ENCODE results near the gene IGF1.

IGF1 gene

GRCh38 chr12:102426599-102427542 is 53.5 kb downstream of the IGF1 start (continued):
- TF ChIP-seq ZNF362 (tag by site-specific recombination; IDR thresholded peaks at IDR 0.05) (no peak), ZNF175 (tag by site-specific recombination; IDR thresholded peaks at IDR 0.05) (no peak)

- no peak overlapping the region for H3K27ac ChIP-seq (ENCODE audit: extremely low read depth, low read depth, low read length)
- peaks cover 5% of the 10 kb centered on the region; the same call in 1 of the 2 replicates for H3K4me1 ChIP-seq (ENCODE audit: control insufficient read depth, insufficient read depth, low read length)
- H3K36me3 ChIP-seq (ENCODE audit: control insufficient read depth in 2 of 2, insufficient read depth in 1 of 2, low read length in 2 of 2) = no peaks in the 10 kb centered on the region
- no peaks in the 10 kb centered on the region for H3K9me3 ChIP-seq (ENCODE audit: control insufficient read depth, insufficient read depth, low read depth, low read length)
- CTCF ChIA-PET = no interaction called here
- TF ChIP-seq ZBTB1 (tag by site-specific recombination; IDR thresholded peaks at IDR 0.05) (no peak), ZNF488 (tag by site-specific recombination; IDR thresholded peaks at IDR 0.05) (no peak), ZNF561 (tag by site-specific recombination; IDR thresholded peaks at IDR 0.05; ENCODE audit: borderline replicate concordance) (no peak), GFI1B (tag by site-specific recombination; IDR thresholded peaks at IDR 0.05) (no peak), ZNF19 (tag by site-specific recombination; IDR thresholded peaks at IDR 0.05; ENCODE audit: low read depth) (no peak), ZNF366 (tag by site-specific recombination; conservative IDR thresholded peaks at IDR 0.05) (no peak), PATZ1 (tag by site-specific recombination; IDR thresholded peaks at IDR 0.05) (no peak), ZNF747 (tag by site-specific recombination; IDR thresholded peaks at IDR 0.05) (no peak), SALL2 (tag by site-specific recombination; IDR thresholded peaks at IDR 0.05; ENCODE audit: borderline replicate concordance) (no peak), KLF8 (tag by site-specific recombination; IDR thresholded peaks at IDR 0.05) (no peak), ZSCAN30 (tag by site-specific recombination; IDR thresholded peaks at IDR 0.05) (no peak), ZNF654 (tag by site-specific recombination; IDR thresholded peaks at IDR 0.05; ENCODE audit: low read depth) (no peak), ZNF585B (tag by site-specific recombination; IDR thresholded peaks at IDR 0.05) (no peak), ZNF341 (tag by site-specific recombination; IDR thresholded peaks at IDR 0.05; ENCODE audit: low read depth) (no peak), ZNF837 (tag by site-specific recombination; IDR thresholded peaks at IDR 0.05) (no peak)
- POLR2A ChIA-PET = no interaction called here
- no peak overlapping the region for H3K4me3 ChIP-seq (ENCODE audit: low read depth, low read length)
These were observed 55.0 kb downstream of the IGF1 start for GRCh38 chr12:102425109-102426039.

GRCh38 chr12:102423462-102423861 is 56.9 kb downstream of the IGF1 start:
- Histone ChIP-seq H3K9me3 (ENCODE audit: control insufficient read depth, insufficient read depth, low read depth, low read length) (no peaks in the 10 kb centered on the region), H3K27ac (ENCODE audit: extremely low read depth, low read depth, low read length) (no peak overlapping the region), H3K4me3 (ENCODE audit: low read depth, low read length) (no peak overlapping the region), H3K4me1 (ENCODE audit: control insufficient read depth, insufficient read depth, low read length) (peaks cover 5% of the 10 kb centered on the region; the same call in 1 of the 2 replicates), H3K36me3 (ENCODE audit: control insufficient read depth in 2 of 2, insufficient read depth in 1 of 2, low read length in 2 of 2) (no peaks in the 10 kb centered on the region)
- ChIA-PET CTCF (no interaction called here), POLR2A (no interaction called here)
- no peak for TF ChIP-seq ZNF292 (tag by site-specific recombination; IDR thresholded peaks at IDR 0.05; ENCODE audit: borderline replicate concordance, low read depth)
- no peak for TF ChIP-seq ZFHX2 (tag by site-specific recombination; conservative IDR thresholded peaks at IDR 0.05)
- TF ChIP-seq HIC1 (tag by site-specific recombination; IDR thresholded peaks at IDR 0.05) = no peak
- TF ChIP-seq ZNF138 (tag by site-specific recombination; IDR thresholded peaks at IDR 0.05; ENCODE audit: borderline replicate concordance) = no peak
- TF ChIP-seq BCL11A (tag by site-specific recombination; IDR thresholded peaks at IDR 0.05; ENCODE audit: low read depth) = no peak
- TF ChIP-seq ZNF394 (tag by site-specific recombination; IDR thresholded peaks at IDR 0.05; ENCODE audit: borderline replicate concordance) = no peak
- no peak for TF ChIP-seq ZNF221 (tag by site-specific recombination; IDR thresholded peaks at IDR 0.05; ENCODE audit: borderline replicate concordance)
- TF ChIP-seq ZBTB48 (tag by site-specific recombination; IDR thresholded peaks at IDR 0.05) = no peak
- TF ChIP-seq ZNF571 (tag by site-specific recombination; IDR thresholded peaks at IDR 0.05) = no peak

Measured in HEK293 (cell line).